SU-DHL-6 (cell line): ENCODE data around the gene DCAF7.

ENCODE experiments used
- H2AFZ ChIP-seq: fragments of 200-600 bp; sonication (generic); 2 replicates; pipeline ENCODE4 v1.6.1; 2014; ENCODE audit warnings: low read depth, mild to moderate bottlenecking, moderate library complexity, mixed read lengths, antibody characterized with exemption, low read length; ENCODE audit not compliant: severe bottlenecking
- H3F3A ChIP-seq: fragments of 200-600 bp; shearing (Covaris generic); 2 replicates; pipeline ENCODE4 v1.6.0; 2016; ENCODE audit warnings: antibody characterized with exemption, mild to moderate bottlenecking; ENCODE audit not compliant: insufficient read depth
- H3K27ac ChIP-seq: fragments of 200-600 bp; sonication (generic); 2 replicates; pipeline ENCODE4 v1.5.1; 2016; ENCODE audit warnings: low read depth, mild to moderate bottlenecking, low read length, moderate library complexity, mixed read lengths
- H3K27me3 ChIP-seq: fragments of 200-600 bp; sonication (generic), shearing (Covaris generic); 2 replicates; pipeline ENCODE4 v1.6.0; 2014; ENCODE audit warnings: mild to moderate bottlenecking, low read length
- H3K36me3 ChIP-seq: fragments of 200-600 bp; sonication (generic); 2 replicates; pipeline ENCODE4 v1.6.1; 2014; ENCODE audit warnings: mild to moderate bottlenecking, low read length, mixed read lengths
- H3K4me2 ChIP-seq: fragments of 300-600, 200-600 bp; shearing (Covaris generic), sonication (generic); 2 replicates; pipeline ENCODE4 v1.6.0; 2014; ENCODE audit warnings: low read length, low read depth, mild to moderate bottlenecking; ENCODE audit not compliant: poor library complexity, severe bottlenecking
- H3K4me3 ChIP-seq: fragments of 200-600 bp; sonication (generic); 2 replicates; pipeline ENCODE4 v1.5.1; 2014; ENCODE audit warnings: antibody characterized with exemption, low read length, mild to moderate bottlenecking, mixed read lengths; ENCODE audit not compliant: insufficient read depth, poor library complexity, severe bottlenecking
- H3K79me2 ChIP-seq: fragments of 200-600 bp; sonication (generic); 2 replicates; pipeline ENCODE4 v1.6.1; 2014; ENCODE audit warnings: mild to moderate bottlenecking, low read length, moderate library complexity; ENCODE audit not compliant: insufficient read depth
- H3K9ac ChIP-seq: fragments of 200-600 bp; sonication (generic); 2 replicates; pipeline ENCODE4 v1.7.0; 2014; ENCODE audit warnings: mild to moderate bottlenecking, low read length
- H3K9me2 ChIP-seq: fragments of 200-600 bp; sonication (generic); replicated peaks from 2 replicates; pipeline ENCODE4 v1.6.1; 2014; ENCODE audit warnings: low read length; ENCODE audit not compliant: insufficient read depth
- H3K9me3 ChIP-seq: fragments of 200-600 bp; sonication (generic); 2 replicates; pipeline ENCODE4 v1.6.1; 2014; ENCODE audit warnings: low read length, mixed read lengths; ENCODE audit not compliant: insufficient read depth
- H4K20me1 ChIP-seq: fragments of 200-600 bp; sonication (generic); 2 replicates; pipeline ENCODE4 v1.6.1; 2014; ENCODE audit warnings: low read depth, mild to moderate bottlenecking, antibody characterized with exemption, low read length, moderate library complexity, mixed read lengths
- CTCF ChIP-seq: fragments of 200-600 bp; sonication (generic); IDR thresholded peaks from one replicate; pipeline ENCODE4 v1.5.1; 2017; ENCODE audit warnings: antibody characterized with exemption, mild to moderate bottlenecking, low read length, moderate library complexity; ENCODE audit not compliant: insufficient read depth, poor library complexity, severe bottlenecking
- EZH2phosphoT487 ChIP-seq: fragments of 200-600 bp; sonication (generic), shearing (Covaris generic); conservative IDR thresholded peaks from 2 replicates; pipeline ENCODE4 v1.6.1; 2018; ENCODE audit warnings: mild to moderate bottlenecking, antibody characterized with exemption, low read length, moderate library complexity, mixed read lengths

Gene DCAF7

DNA sequence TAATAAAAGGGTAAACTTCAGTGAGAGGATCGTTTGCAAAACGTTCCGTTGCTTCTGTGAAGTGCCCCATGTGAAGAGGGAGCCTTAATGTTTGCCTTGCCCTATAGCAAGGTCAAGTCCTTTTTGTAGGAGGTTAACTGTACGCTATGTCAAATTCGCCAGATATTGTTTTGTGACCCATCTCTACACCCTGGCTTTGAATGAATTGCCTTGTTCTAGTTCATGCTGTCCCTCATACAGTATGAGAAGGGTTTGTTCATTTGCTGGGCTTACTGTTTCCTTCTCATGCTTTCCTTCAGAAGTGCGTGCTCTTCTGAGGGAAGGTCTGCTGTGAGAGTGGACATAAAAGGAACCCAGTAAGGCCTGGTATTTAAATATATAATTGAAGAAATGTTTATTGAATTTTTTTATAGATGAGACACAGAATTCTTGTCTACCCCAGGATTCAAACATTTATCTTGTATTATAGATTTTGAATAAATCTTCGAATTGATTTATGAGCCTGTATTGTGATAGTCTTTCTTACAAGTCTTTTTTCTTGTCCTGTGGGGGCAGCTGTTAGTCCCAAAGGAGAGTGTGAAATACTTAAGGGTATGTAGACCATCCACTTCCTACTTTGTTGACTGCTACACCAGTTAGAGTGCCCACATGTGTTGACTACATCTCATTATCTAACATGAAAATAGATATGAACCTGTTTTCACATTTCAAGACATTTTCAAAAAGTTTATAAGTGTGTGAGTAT lies 73.7 kb downstream of the DCAF7 start:
- H3K9me2 ChIP-seq, result no peaks in the 10 kb centered on the region
- H3K4me3 ChIP-seq, result peak overlapping the region; percentile 76
- H3K27me3 ChIP-seq, result no peaks in the 10 kb centered on the region
- peaks cover 22% of the 10 kb centered on the region for H3K79me2 ChIP-seq
- no peaks in the 10 kb centered on the region for H3K9me3 ChIP-seq
- no peak overlapping the region for H2AFZ ChIP-seq
- H3F3A ChIP-seq, result peaks cover 18% of the 10 kb centered on the region; the same call in 1 of the 2 replicates
- H4K20me1 ChIP-seq, result peaks cover 17% of the 10 kb centered on the region
- no peaks in the 10 kb centered on the region for H3K36me3 ChIP-seq
- no peak overlapping the region for H3K27ac ChIP-seq
- TF ChIP-seq CTCF (no peak), EZH2phosphoT487 (no peak)
- H3K9ac ChIP-seq, result peak overlapping the region; percentile 70; the same call in 1 of the 2 replicates
- H3K4me2 ChIP-seq, result peak overlapping the region; percentile 80

GRCh38 chr17:63624531-63624880 lies 74.2 kb downstream of the DCAF7 start:
- TF ChIP-seq CTCF, result no peak
- no peak for TF ChIP-seq EZH2phosphoT487
- H3K9me3 ChIP-seq, result no peaks in the 10 kb centered on the region
- no peaks in the 10 kb centered on the region for H3K36me3 ChIP-seq
- no peak overlapping the region for H3K9ac ChIP-seq
- no peak overlapping the region for H2AFZ ChIP-seq
- peaks cover 22% of the 10 kb centered on the region for H3K79me2 ChIP-seq
- no peak overlapping the region for H3K4me3 ChIP-seq
- H3F3A ChIP-seq, result peaks cover 18% of the 10 kb centered on the region; the same call in 1 of the 2 replicates
- peak overlapping the region; percentile 80 for H3K4me2 ChIP-seq
- H4K20me1 ChIP-seq, result peaks cover 17% of the 10 kb centered on the region
- no peaks in the 10 kb centered on the region for H3K9me2 ChIP-seq
- no peak overlapping the region for H3K27ac ChIP-seq
- no peaks in the 10 kb centered on the region for H3K27me3 ChIP-seq

DNA sequence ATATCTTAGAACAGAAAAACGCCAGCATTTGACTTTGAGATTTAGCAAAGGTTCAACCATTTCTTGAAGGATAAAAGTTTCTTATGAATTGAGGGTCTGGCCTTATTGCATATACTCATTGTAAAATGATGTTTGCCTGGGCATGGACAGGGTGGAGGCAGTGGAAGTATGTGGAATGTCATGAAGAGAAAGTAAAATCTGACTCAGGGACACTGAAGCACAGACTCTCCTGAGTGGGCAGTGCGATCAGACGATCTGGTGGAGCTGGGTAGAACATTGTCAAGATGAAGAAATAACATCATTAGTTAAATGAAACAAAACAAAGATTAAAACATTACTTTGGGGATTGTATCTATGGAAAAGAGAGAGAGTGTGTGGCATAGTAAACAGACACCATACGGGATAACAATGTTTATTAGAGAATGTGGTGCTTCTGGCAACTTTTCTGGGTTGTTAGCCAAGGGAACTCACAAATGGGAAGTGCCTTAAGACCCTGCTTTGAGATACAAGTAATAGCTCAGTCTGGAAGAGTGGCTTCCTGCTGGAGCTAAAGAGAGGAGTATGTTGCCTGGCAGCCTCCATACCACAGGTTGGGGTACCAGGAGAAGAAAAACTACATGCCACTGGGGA lies 76.4 kb downstream of the DCAF7 start:
- Histone ChIP-seq H2AFZ (no peak overlapping the region), H3K27ac (no peak overlapping the region), H4K20me1 (peaks cover 17% of the 10 kb centered on the region), H3F3A (peaks cover 13% of the 10 kb centered on the region; the same call in 1 of the 2 replicates), H3K79me2 (peaks cover 22% of the 10 kb centered on the region), H3K36me3 (no peaks in the 10 kb centered on the region), H3K9ac (no peak overlapping the region), H3K4me3 (no peak overlapping the region), H3K4me2 (no peak overlapping the region), H3K27me3 (no peaks in the 10 kb centered on the region), H3K9me2 (no peaks in the 10 kb centered on the region), H3K9me3 (no peaks in the 10 kb centered on the region)
- no peak for TF ChIP-seq CTCF
- TF ChIP-seq EZH2phosphoT487, result no peak
